MM.1S (cell line): ENCODE measurements around the gene HOXD11.

Experiments
- DNase-seq: peaks from one replicate; pipeline ENCODE4 v3.0.0-alpha.2; 2015
- H2AFZ ChIP-seq: fragments of 300-600 bp; sonication (generic); 2 replicates; pipeline ENCODE4 v1.6.0; 2016; ENCODE audit warnings: antibody characterized with exemption, low read length
- H3F3A ChIP-seq: fragments of 300-600 bp; sonication (generic); 2 replicates; pipeline ENCODE4 v1.6.1; 2016; ENCODE audit warnings: mild to moderate bottlenecking, antibody characterized with exemption, low read length, moderate library complexity, mixed read lengths; ENCODE audit not compliant: insufficient read depth
- H3K27ac ChIP-seq: fragments of 300-600 bp; sonication (generic); 2 replicates; pipeline ENCODE4 v1.5.1; 2016; ENCODE audit warnings: mild to moderate bottlenecking, low read length
- H3K27me3 ChIP-seq: fragments of 300-600 bp; sonication (generic); replicated peaks from 2 replicates; pipeline ENCODE4 v1.6.0; 2016; ENCODE audit warnings: low read length; ENCODE audit not compliant: insufficient read depth
- H3K36me3 ChIP-seq: fragments of 300-600 bp; sonication (generic); replicated peaks from 2 replicates; pipeline ENCODE4 v1.6.1; 2016; ENCODE audit warnings: mild to moderate bottlenecking, low read length, mixed read lengths; ENCODE audit not compliant: insufficient read depth
- H3K4me1 ChIP-seq: fragments of 300-600 bp; sonication (generic); 2 replicates; pipeline ENCODE4 v1.6.1; 2016; ENCODE audit warnings: low read length, mixed read lengths
- H3K4me2 ChIP-seq: fragments of 300-600 bp; sonication (generic); 2 replicates; pipeline ENCODE4 v1.6.0; 2016; ENCODE audit warnings: low read depth, low read length
- H3K4me3 ChIP-seq: fragments of 300-600 bp; sonication (generic); 2 replicates; pipeline ENCODE4 v1.5.1; 2016; ENCODE audit warnings: low read length, mixed read lengths
- H3K79me2 ChIP-seq: fragments of 300-600 bp; sonication (generic); 2 replicates; pipeline ENCODE4 v1.6.1; 2016; ENCODE audit warnings: mixed run types, low read length, mixed read lengths
- H3K9ac ChIP-seq: fragments of 300-600 bp; sonication (generic); 2 replicates; pipeline ENCODE4 v1.6.1; 2016; ENCODE audit warnings: low read length, mixed read lengths
- H3K9me2 ChIP-seq: fragments of 300-600 bp; sonication (generic); replicated peaks from 2 replicates; pipeline ENCODE4 v1.6.1; 2016; ENCODE audit warnings: mild to moderate bottlenecking, low read length, mixed read lengths; ENCODE audit not compliant: insufficient read depth
- H3K9me3 ChIP-seq: fragments of 300-600 bp; sonication (generic); replicated peaks from 2 replicates; pipeline ENCODE4 v1.6.1; 2016; ENCODE audit warnings: mild to moderate bottlenecking, low read length, mixed read lengths; ENCODE audit not compliant: insufficient read depth
- H4K20me1 ChIP-seq: fragments of 300-600 bp; sonication (generic); 2 replicates; pipeline ENCODE4 v1.6.1; 2016; ENCODE audit warnings: mild to moderate bottlenecking, low read length, moderate library complexity, mixed read lengths; ENCODE audit not compliant: insufficient read depth
- CTCF ChIP-seq: fragments of 300-600 bp; sonication (generic); IDR thresholded peaks from 2 replicates; pipeline ENCODE4 v1.5.1; 2016; ENCODE audit warnings: antibody characterized with exemption, low read length, mixed read lengths
- EZH2 ChIP-seq: fragments of 300-600 bp; sonication (generic); optimal IDR thresholded peaks from 2 replicates; pipeline ENCODE3; 2017; ENCODE audit warnings: low read depth, mild to moderate bottlenecking, antibody characterized with exemption, low read length, mixed read lengths
- EZH2phosphoT487 ChIP-seq: fragments of 300-600 bp; sonication (generic); IDR thresholded peaks from 2 replicates; pipeline ENCODE4 v1.6.1; 2018; ENCODE audit warnings: antibody characterized with exemption, low read length

Gene HOXD11

GRCh38 chr2:176149481-176149938, 42.4 kb downstream of the HOXD11 start:
- Histone ChIP-seq H3K9me2 (no peaks in the 10 kb centered on the region), H3K9me3 (no peaks in the 10 kb centered on the region), H4K20me1 (no peaks in the 10 kb centered on the region), H3K4me3 (no peak overlapping the region), H3K4me2 (no peak overlapping the region), H2AFZ (no peak overlapping the region), H3K79me2 (no peaks in the 10 kb centered on the region), H3K27me3 (peaks cover 15% of the 10 kb centered on the region), H3K9ac (no peak overlapping the region), H3K4me1 (no peaks in the 10 kb centered on the region), H3F3A (no peaks in the 10 kb centered on the region), H3K27ac (no peak overlapping the region), H3K36me3 (no peaks in the 10 kb centered on the region)
- TF ChIP-seq EZH2phosphoT487 (no peak), CTCF (no peak), EZH2 (no peak)
- no peak for DNase-seq

- Histone ChIP-seq H4K20me1 (no peaks in the 10 kb centered on the region), H3K27ac (no peak overlapping the region), H2AFZ (no peak overlapping the region), H3K36me3 (no peaks in the 10 kb centered on the region), H3K27me3 (peaks cover 15% of the 10 kb centered on the region), H3K9me2 (no peaks in the 10 kb centered on the region), H3K4me1 (no peaks in the 10 kb centered on the region), H3F3A (no peaks in the 10 kb centered on the region), H3K4me2 (no peak overlapping the region), H3K79me2 (no peaks in the 10 kb centered on the region), H3K9me3 (no peaks in the 10 kb centered on the region), H3K9ac (no peak overlapping the region), H3K4me3 (no peak overlapping the region)
- TF ChIP-seq EZH2, result no peak
- no peak for TF ChIP-seq CTCF
- TF ChIP-seq EZH2phosphoT487, result no peak
- no peak for DNase-seq
These were observed 43.0 kb downstream of the HOXD11 start for GRCh38 chr2:176149939-176150583.

GRCh38 chr2:176150584-176151441, 43.7 kb downstream of the HOXD11 start:
- H3K9me3 ChIP-seq, result no peaks in the 10 kb centered on the region
- no peaks in the 10 kb centered on the region for H3K79me2 ChIP-seq
- no peaks in the 10 kb centered on the region for H3F3A ChIP-seq
- H3K9me2 ChIP-seq, result no peaks in the 10 kb centered on the region
- no peak overlapping the region for H3K27ac ChIP-seq
- H4K20me1 ChIP-seq, result no peaks in the 10 kb centered on the region
- no peaks in the 10 kb centered on the region for H3K36me3 ChIP-seq
- H2AFZ ChIP-seq, result no peak overlapping the region
- peaks cover 15% of the 10 kb centered on the region for H3K27me3 ChIP-seq
- H3K9ac ChIP-seq, result no peak overlapping the region
- DNase-seq, result no peak
- H3K4me3 ChIP-seq, result no peak overlapping the region
- H3K4me1 ChIP-seq, result no peaks in the 10 kb centered on the region
- TF ChIP-seq EZH2, result no peak
- TF ChIP-seq EZH2phosphoT487, result no peak
- TF ChIP-seq CTCF, result no peak
- no peak overlapping the region for H3K4me2 ChIP-seq
